Amniotic epithelial cell (primary cell): ENCODE measurements around the gene ACLY.
A peak's percentile ranks its signal among the peaks of the same experiment; 100 is the strongest.
"Not testable (repeated sequence)": the region's sequence is repeated elsewhere in the genome, so short reads cannot be mapped to it uniquely, and the experiment has no call there.

Source experiments
- DNase-seq: peaks from one replicate; pipeline ENCODE4 v3.0.0-alpha.2; 2010; ENCODE audit warnings: low read depth

Gene ACLY

DNA sequence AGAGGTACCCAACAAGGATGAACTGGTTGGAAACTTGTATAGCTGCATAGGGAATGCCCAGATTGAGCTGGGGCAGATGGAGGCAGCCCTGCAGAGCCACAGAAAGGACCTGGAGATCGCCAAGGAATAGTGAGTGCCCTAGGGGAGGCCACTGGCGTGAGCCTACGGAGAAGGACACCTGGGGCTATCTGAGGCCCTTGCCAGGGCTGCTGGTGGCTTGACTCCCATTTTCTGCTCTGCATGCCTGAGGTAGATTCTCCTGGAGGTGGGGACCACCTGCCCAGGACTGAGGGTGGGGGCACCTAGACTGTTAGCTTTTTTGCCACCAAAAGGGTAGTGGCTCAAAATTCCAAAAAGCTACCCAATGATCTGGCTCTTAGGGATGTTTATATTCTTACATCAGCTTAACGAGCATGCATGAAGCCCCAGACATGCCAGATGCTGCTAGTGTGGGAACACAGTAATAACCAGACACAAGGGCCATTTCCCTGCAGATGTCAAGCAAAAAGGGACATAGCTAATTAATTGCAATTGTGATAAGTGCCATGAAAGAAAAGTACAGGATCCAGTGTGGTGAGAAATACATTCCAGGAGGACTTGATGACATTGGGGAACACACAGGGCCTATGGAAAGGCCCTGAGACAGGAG, 20.4 kb upstream of the ACLY start:
- DNase-seq = no peak

DNA sequence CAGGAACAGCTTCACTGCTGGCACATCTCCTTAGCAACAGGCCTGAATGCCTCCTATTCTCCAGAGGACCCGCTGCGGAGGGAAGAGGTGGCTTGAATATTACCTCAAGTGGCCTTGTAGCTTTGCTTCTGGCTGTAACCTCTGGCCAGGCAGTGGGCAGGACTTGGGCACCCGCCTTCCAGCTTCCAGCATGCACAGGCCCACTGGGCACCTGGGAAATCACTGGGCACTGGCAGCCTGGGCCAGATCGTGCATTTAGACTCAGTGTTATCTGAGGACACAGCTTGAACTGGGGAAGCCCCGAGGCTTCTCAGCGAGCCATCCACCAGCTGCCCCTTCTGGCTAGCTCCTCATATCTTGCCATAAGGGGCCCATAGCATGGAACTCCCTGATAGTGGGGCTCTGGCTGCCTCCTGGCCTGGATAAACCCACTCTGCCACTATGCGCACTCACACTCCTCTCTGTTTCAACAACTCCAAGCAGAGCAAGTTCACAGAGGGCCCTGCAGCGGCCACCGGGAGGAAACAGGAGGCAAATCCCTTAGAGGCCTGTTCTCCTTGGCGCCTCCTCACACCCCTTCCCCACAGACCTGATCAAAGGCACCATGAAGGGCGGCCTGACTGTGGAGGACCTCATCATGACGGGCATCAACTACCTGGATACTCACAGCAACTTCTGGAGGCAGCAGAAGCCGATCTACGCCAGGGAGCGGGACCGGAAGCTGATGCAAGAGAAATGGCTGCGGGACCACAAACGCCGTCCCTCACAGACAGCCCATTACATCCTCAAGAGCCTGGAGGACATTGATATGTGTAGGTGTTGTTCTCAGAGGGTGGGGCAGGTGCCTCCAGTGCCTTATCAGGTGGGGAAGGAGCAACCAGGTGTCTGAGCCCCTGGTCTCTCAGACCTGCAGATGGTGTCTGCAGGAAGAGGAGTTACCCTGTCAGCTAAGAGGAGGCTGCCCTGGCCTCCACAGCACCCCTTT, 19.5 kb upstream of the ACLY start:
- no peak for DNase-seq

DNA sequence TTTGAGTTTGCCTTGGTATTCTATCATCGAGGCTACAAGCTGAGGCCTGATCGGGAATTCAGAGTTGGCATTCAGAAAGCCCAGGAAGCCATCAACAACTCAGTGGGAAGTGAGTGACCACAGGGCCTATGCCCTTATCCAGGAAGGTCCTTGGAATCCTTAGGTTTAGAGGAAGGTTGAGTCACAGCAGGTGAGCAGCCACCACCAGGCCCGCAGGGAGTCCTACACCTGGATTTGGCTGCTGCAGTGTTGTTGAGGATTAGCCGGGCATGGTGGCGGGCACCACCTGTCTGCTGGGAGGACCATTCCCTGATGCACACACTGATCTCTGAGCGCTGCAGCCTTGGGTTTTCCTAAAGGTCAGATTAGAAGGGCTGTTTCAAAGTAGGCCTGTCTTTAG, 16.9 kb upstream of the ACLY start:
- no peak for DNase-seq

DNA sequence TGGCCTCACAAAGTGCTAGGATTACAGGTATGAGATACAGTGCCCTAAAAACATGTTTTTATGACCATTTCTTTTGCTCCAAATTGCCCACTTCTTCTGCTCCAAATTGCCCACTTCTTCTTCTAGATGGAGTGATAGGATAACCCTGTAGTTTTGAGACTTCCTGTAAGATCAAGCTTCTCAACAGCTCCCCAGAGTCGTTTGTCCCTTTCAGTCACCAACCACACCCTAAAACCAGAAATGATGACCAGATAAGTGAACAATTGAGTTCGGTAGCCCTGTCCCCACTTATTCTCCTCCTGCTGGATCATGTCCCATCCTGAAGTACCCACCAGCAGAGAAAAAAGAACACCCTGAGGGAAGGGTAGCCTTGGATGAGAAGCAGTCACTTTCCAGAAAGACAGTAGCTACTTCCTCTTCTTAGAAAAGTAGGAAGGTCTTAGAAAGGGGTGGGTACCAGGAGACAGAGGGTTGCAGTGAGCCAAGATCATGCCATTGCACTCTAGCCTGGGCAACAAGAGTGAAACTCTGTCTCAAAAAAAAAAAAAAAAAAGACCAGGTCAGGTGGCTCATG, 14.2 kb upstream of the ACLY start:
- no peak for DNase-seq

DNA sequence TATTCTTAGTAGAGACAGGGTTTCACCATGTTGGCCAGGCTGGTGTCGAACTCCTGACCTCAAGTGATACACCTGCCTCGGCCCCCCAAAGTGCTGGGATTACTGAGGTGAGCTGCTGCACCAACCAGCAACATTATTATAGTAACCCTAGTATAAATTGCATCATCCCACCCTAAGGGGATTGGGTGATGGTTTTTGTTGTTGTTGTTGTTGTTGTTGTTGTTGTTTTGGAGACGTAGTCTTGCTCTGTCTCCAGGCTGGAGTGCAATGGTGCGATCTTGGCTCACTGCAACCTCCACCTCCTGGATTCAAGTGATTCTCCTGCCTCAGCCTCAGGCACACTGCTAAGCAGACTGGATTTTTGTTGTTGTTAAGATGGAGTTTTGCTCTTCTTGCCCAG, 13.0 kb upstream of the ACLY start:
- not testable (repeated sequence) for DNase-seq

DNA sequence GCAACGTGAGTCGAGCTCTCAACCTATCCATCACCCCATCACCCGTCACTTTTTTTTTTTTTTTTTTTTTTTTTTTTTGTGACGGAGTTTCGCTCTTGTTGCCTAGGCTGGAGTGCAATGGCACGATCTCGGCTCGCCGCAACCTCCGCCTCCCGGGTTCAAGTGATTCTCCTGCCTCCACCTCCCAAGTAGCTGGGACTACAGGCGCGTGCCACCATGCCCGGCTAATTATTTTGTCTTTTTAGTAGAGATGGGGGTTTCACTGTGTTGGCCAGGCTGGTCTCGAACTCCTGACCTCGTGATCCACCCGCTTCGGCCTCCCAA, 12.0 kb upstream of the ACLY start:
- not testable (repeated sequence) for DNase-seq

DNA sequence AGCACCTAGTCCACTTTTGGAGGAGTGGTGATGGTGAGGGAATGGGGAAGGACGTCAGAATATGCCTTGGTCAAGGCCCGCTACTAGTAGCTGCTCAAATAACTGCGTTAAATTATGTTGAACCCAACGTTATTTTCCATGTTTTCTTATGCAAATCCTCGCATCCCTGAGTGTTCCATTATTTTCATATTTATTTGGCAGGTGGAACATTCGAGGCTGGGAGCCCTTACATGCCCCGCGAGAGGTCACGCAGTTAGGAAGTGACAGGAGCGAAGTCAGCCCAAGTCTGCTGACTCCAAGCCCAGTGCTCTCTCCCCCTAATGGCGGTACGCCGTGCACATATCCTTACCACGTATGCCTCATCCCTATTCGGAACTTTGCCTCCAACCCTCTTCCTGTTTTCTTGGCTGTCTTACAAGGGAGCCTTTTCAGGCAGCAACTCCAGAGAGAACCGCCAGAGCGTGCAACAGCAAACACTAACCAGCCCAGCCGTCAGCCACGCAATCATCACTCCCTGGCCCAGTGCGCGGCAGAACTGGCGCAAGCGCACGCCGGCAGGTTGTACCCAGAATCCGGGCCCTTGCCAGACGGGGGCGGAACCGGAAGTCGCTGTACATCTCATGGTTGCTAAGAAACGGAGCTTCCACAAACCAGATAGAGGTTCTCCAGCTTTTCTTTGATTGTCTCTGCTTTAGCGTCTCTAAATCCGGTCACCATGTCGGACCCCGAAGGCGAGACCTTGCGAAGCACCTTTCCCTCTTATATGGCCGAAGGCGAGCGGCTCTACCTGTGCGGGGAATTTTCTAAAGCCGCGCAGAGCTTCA, 11.5 kb upstream of the ACLY start, which contains the start of gene ODAD4:
TSS of gene ODAD4 (plus strand) at position 609 of the 824 bp plus-strand sequence. CDS start at position 716, 107 bp downstream.
- peak; percentile 98 for DNase-seq

DNA sequence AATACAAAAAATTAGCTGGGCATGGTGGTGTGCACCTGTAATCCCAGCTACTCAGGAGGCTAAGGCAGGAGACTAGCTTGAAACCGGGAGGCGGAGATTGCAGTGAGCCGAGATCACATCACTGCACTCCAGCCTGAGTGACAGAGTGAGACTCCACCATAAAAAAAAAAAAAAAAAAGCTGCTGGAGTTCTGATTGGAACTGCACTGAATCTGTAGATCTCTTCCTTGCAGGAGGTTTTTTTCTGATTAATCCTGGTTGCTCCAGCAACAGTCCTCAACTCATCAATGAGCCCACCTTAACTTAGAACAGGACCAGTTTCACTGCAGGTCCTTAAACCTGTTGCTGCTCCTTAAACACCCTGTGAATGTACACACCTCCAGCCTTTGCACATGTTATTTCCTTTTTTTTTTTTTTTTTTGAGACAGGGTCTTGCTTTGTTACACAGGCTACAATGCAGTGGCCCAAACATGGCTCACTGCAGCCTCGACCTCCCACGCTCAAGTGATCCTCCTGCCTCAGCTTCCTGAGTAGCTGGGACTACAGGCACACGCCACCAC, 10.0 kb upstream of the ACLY start:
- DNase-seq = no peak

DNA sequence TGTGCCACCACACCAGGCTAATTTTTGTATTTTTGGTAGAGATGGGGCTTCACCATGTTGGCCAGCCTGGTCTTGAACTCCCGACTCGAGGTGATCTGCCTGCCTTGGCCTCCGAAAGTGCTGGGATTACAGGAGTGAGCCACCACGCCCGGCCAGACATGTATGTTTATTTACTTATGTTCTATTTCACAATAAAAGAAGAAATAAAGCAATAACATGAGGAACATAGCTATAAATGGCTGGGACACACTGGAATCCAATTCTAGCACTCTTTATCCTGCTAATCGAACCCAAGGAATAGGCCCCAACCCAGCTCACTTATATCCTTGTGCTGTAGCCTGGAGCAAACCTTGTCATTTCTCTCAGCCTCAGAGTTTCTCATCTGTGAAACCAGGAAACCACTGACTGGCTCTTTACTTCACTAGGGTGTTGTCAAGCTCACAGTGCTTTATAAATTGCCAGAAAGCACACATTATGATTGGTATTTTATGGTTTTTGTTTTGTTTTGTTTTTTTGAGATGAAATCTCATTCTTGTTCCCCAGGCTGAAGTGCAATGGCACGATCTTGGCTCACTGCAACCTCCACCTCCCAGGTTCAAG, 7.3 kb upstream of the ACLY start:
- no peak for DNase-seq

DNA sequence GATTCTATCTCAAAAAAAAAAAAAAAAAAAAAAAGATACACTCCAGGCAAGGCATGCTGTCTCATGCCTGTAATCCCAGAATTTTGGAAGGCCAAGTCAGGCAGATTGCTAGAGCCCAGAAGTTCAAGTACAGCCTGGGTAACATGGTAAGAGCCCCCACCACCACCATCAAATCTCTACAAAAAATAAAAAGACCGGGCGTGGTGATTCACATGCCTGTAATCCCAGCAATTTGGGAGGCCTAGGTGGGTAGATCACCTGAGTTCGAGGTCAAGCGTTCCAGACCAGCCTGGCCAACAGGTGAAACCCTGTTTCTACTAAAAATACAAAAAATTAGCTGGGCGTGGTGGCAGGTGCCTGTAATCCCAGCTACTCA, 1.8 kb upstream of the ACLY start:
- DNase-seq = no peak

DNA sequence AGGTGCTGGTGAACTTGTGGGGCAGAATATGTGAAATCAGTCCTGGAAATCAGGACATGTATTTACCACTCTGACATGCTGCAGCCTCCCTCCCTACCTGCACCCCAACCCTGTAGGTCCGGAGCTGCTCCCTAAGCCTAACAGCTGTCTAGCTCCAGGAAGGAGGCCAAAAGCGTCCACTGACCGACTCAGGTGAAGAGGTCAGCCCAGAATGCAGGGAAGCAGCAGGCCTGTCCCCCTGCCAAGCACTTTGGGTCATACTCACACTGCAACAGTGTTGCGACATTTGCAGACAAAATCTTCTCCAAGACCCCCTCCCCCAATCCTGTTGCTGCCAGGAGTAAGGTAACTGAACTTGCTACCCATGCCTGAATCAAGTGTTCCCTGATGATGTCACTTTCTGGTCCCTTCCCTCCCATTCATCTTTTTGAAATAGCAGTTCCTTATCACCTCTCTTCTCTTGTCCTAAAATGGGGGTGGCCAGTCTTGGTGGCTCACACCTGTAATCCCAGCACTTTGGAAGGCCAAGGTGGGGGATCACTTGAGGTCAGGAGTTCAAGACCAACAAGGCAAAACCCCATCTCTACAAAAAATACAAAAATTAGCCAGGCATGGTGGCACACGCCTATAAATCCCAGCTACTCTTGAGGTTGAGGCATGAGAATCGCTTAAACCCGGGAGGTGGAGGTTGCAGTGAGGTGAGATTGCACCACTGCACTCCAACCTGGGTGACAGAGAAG, 1.3 kb upstream of the ACLY start:
- DNase-seq = peak; percentile 19

DNA sequence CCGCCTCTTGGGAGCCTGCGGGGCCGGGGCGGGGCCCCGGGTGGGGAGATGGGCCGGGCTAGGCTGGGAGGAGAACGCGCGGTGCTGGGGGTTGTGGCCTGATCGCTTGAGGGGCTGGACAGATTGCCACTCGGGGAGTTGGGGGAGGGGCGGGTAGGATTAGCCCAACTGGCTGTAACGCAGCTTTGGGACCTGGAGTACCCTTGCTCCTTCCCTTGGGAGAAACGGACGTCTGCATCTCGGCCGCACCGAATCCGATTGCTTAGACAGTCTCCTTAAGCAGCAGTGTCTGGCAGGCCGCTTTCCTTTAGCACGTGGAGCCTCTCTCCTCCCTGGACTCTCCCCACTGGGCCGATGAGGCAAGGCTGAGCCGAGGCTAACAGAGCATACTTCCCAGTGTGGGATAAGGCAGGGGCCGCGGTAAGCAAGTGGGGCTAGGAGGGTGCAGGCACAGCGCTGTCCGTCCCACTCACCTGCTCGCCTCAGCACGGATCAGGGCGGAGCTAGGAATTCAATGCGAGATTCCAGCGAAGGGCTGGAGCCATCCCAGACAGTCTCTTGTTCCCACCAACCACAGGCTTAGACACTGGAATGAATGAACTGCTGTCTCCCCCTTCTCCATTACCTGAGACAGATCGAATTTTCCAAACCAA, 540 bp upstream of the ACLY start:
- DNase-seq = no peak

DNA sequence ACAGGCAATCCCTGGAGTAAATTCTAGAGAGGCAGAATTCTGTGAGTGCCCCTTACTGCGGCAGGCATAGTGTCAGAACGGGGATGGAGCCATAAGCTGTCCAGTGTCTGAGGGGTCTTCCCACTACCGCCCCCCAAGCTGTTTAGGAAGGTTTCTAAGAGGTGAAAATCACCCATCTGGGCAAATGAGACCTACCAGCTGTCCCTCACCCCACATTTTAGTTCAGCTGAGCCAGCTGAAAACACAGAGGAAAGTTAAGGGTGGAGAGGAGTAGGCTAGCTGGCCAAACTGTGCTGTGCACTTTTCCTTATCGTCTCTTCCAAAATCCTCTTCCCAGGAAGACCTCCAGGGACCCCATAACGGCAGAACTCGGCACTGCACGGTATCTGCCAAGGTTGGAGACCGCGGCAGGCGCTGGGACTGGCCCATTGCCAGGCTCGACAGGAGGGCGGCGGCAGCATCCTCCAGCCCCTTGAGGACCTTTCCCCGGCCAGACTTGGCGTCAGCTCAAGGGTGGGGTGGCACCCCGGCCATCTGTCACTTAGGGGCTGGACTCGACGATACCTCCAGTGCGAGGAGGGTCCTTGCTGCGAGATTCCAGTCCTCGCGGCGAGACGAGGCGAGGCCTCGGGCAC, 955 bp downstream of the ACLY start:
- no peak for DNase-seq

DNA sequence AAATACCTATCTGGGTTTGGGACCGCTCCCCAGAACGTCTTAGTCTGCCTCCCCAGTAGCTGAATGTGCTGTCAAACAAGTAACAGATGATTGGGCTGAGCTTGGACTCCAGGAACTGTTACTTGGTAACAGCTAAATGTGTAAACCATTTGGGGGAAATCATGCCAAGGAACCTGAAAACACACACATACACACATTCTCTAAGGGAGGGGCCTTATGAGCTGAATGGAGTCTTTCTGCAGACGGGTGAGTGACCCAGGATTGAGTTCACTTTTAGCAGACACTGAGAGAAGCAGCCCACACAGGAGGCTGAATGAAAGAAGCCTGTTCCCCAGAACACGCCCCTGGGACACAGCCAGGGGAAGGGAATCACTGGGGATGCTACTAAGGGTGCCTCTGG, 1.6 kb downstream of the ACLY start:
- peak; percentile 41 for DNase-seq

DNA sequence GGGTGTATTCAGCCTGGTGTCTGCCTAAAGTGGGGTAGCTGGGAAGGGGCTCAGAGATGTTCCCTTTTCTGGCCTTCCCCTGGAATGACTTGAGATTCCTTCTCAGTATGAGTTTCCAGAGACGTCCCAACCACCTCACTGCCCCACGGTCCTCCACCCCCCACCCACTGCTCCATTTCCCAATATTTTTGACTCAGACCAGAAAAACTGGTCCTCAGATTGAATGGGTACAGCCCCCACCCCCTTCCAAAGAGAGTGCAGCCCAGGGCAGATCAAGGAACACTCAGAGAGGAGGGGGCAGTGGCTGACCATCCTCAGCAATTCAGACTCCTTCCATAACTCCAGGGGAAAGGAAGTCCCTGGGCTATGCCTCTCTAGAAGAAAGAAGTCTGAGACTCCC, 3.2 kb downstream of the ACLY start:
- no peak for DNase-seq

DNA sequence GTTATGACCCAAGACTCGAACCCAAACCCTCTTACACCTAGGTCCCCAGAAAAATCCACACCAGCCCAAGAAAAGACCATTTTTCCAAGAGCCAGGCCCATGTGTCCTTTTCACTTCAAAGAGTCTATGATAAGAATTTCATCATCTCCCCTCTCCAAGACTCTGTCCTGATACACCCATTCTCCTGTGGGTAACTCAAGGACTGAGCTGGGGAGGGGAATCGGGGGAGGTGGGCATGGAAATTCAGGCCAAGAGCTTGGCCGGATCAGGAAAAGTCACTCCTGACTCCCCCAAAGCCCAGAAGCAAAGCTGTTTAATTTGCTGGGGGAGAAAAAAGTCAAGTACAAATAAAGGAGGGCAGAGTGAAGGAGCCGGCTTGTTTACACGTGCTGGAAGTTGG, 3.7 kb downstream of the ACLY start:
- DNase-seq = no peak

DNA sequence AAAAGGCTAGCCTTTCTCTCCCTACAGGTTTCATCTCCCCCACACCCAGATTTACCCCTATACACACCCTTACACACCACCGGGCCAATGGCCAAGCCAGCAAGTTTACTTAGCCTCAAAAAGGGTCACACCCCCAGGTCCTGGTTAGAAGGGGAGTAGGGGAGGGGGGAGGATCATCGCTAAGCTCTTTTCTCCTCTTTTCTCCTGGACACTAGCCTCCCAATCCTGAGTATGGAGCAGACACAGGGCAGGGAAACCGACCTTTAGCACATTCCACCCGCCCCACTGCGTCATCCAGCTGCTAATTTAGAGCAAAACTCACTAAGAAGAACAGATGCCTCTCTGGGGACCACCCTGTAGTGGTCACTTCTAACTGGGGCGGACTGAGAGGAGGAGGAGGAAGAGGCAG, 4.4 kb downstream of the ACLY start:
- DNase-seq = peak; percentile 24

DNA sequence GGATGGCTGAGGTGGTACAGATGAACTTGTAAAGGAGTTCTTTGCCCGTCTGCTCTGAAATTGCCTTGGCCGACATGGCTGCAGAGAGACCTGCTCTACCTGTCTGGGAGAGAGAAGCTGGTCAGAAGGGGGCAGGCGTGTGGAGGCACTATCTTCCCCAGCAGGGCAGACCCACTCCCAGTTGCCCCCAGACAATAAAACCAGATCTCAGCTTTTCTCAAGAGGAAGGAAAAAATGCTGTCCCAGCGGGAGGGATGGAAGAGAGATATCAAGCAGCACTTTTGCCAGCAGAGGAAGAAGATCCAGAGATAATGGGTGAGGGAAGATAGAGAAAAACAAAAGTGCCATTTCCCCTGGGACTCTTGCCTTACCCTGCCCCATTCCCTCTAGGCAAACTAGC, 5.0 kb downstream of the ACLY start:
- no peak for DNase-seq

DNA sequence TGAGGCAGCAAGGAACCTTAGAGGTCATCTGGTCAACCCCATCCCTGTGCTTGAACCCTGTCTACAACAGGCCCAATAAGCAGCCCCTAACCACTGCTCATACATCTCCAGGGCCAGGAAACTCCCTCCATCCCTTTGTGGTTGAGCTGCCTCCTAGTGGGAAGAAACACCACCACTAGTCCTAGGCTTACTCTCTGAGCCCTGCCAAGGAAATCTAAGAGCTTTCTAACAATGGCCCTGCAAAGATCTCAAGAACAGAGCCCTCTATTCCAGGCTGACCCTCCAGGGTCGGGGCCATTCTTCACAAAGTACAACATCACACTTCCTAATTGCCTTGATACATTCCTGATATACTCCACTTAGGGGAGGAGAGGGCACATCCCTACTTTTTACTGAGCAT, 5.8 kb downstream of the ACLY start:
- no peak for DNase-seq
